A549 (cell line): Measurements from ENCODE around the gene HERC4. TPM values are rescaled to one million over a fixed set of nuclear protein-coding genes. Genes with fewer than 3 reads are reported as not detected.

Experiments
- ATAC-seq, 2 experiments: fragments of 200-7000 bp in 1 of 2; fragments of >200 bp in 1 of 2; cut with Nextera tagmentation in 1 of 2; cut with Tn5 transposase in 1 of 2; 3 replicates each; pipeline versions ENCODE4 v1.8.0 to v1.9.1; 2018 to 2020; ENCODE audit warnings: mild to moderate bottlenecking in 1 of 2, moderate library complexity in 1 of 2
- CTCF ChIA-PET: fragments of 300-600 bp; sonication (Branson Sonifier 250); formaldehyde crosslinking; extraction: SDS; loops from one replicate; lab custom pipeline; 2021; ENCODE audit warnings: antibody characterized with exemption, inconsistent platforms; lab: Yijun Ruan, JAX
- POLR2A ChIA-PET: fragments of 350-600 bp; formaldehyde crosslinking; extraction: SDS; loops from one replicate; lab custom pipeline; 2021; ENCODE audit warnings: antibody characterized with exemption, inconsistent platforms; lab: Yijun Ruan, JAX
- DNase-seq, 2 experiments: peaks; one replicate each; pipeline versions ENCODE4 v3.0.0 to v3.0.0-alpha.2; 2011 to 2016; ENCODE audit warnings: low read depth in 1 of 2, low spot score in 1 of 2
- FAIRE-seq: peaks from 2 replicates; lab custom pipeline; 2011; peaks lifted over from hg19 to GRCh38; lab: Jason Lieb, UNC
- H3K27ac ChIP-seq, 2 experiments: fragments of >200 bp; sonication (Bioruptor Twin); formaldehyde crosslinking; 3 replicates each; pipeline ENCODE4 v1.5.1; 2016 to 2017
- H3K4me1 ChIP-seq: fragments of >200 bp; sonication (Bioruptor Twin); formaldehyde crosslinking; 3 replicates; pipeline ENCODE4 v1.6.1; 2016
- H3K4me2 ChIP-seq: fragments of >200 bp; sonication (Bioruptor Twin); formaldehyde crosslinking; 3 replicates; pipeline ENCODE4 v1.6.1; 2016
- H3K4me3 ChIP-seq: fragments of >200 bp; sonication (Bioruptor Twin); formaldehyde crosslinking; 3 replicates; pipeline ENCODE4 v1.5.1; 2016
- H3K9me3 ChIP-seq: fragments of >200 bp; sonication (Bioruptor Twin); formaldehyde crosslinking; 3 replicates; pipeline ENCODE4 v1.6.1; 2016
- BHLHE40 ChIP-seq: IDR thresholded peaks from 2 replicates; pipeline ENCODE4 v1.6.1; 2012; ENCODE audit warnings: low read depth, low read length, inconsistent platforms
- CBX2 ChIP-seq: fragments of 200-600 bp; sonication (generic); IDR thresholded peaks from 2 replicates; pipeline ENCODE4 v1.6.1; 2016; ENCODE audit warnings: low read depth, mild to moderate bottlenecking, borderline replicate concordance
- CEBPB ChIP-seq, 2 experiments: fragments of >200 bp in 1 of 2; sonication (Bioruptor Twin) in 1 of 2; formaldehyde crosslinking in 1 of 2; IDR thresholded peaks; 2 replicates each; pipeline ENCODE4 v1.6.1; 2012 to 2016
- EHF ChIP-seq: fragments of 250-450 bp; sonication (Bioruptor Pico); IDR thresholded peaks from 2 replicates; pipeline ENCODE4 v1.5.0; 2020; ENCODE audit warnings: mild to moderate bottlenecking
- FOXS1 ChIP-seq: fragments of 250-450 bp; sonication (Bioruptor Pico); IDR thresholded peaks from 2 replicates; pipeline ENCODE4 v1.5.0; 2020; ENCODE audit warnings: mild to moderate bottlenecking, moderate library complexity
- GATA3 ChIP-seq: IDR thresholded peaks from 2 replicates; pipeline ENCODE4 v1.6.1; 2012; ENCODE audit warnings: borderline replicate concordance
- HDAC2 ChIP-seq: fragments of 200-600 bp; sonication (generic); IDR thresholded peaks from 2 replicates; pipeline ENCODE4 v1.6.1; 2016
- HEYL ChIP-seq: fragments of 250-450 bp; sonication (Bioruptor Pico); IDR thresholded peaks from 2 replicates; pipeline ENCODE4 v1.8.0; 2021; ENCODE audit warnings: mild to moderate bottlenecking, moderate library complexity
- HOXA7 ChIP-seq: fragments of 250-450 bp; sonication (Bioruptor Pico); IDR thresholded peaks from 2 replicates; pipeline ENCODE4 v1.5.0; 2020; ENCODE audit warnings: mild to moderate bottlenecking, moderate library complexity
- HOXB13 ChIP-seq: fragments of 250-450 bp; sonication (Bioruptor Pico); IDR thresholded peaks from 2 replicates; pipeline ENCODE4 v1.5.0; 2020; ENCODE audit warnings: low read depth, mild to moderate bottlenecking, moderate library complexity
- JUN ChIP-seq, 2 experiments: fragments of >200 bp; sonication (Bioruptor Twin); formaldehyde crosslinking; IDR thresholded peaks; 2 replicates in 1 of 2; 3 replicates in 1 of 2; pipeline ENCODE4 v1.6.1; 2016 to 2017
- KDM5A ChIP-seq: fragments of 200-600 bp; sonication (generic); IDR thresholded peaks from 2 replicates; pipeline ENCODE4 v1.6.1; 2016; ENCODE audit warnings: antibody characterized with exemption, mild to moderate bottlenecking
- MAZ ChIP-seq: fragments of 150-350 bp; IDR thresholded peaks from 2 replicates; pipeline ENCODE4 v1.6.1; 2014; ENCODE audit warnings: antibody characterized with exemption, low read depth, low read length, borderline replicate concordance
- MYC ChIP-seq: IDR thresholded peaks from 2 replicates; pipeline ENCODE4 v1.6.1; 2012; ENCODE audit warnings: mild to moderate bottlenecking, inconsistent platforms, low read length, improper control_type of control experiment, borderline replicate concordance
- NFE2L2 ChIP-seq: fragments of 150-350 bp; conservative IDR thresholded peaks from 2 replicates; pipeline ENCODE4 v1.6.1; 2014; ENCODE audit warnings: low read length
- NPAS2 ChIP-seq: fragments of 250-450 bp; sonication (Bioruptor Pico); IDR thresholded peaks from 2 replicates; pipeline ENCODE4 v1.8.0; 2022; ENCODE audit warnings: mild to moderate bottlenecking, moderate library complexity, borderline replicate concordance
- RAD21 ChIP-seq, 2 experiments: fragments of >200 bp in 1 of 2; sonication (Bioruptor Twin) in 1 of 2; formaldehyde crosslinking in 1 of 2; IDR thresholded peaks in 1 of 2; conservative IDR thresholded peaks in 1 of 2; 2 replicates in 1 of 2; 3 replicates in 1 of 2; pipeline ENCODE4 v1.6.1; 2012 to 2018; ENCODE audit warnings: inconsistent platforms in 1 of 2
- RARB ChIP-seq: fragments of 250-450 bp; sonication (Bioruptor Pico); IDR thresholded peaks from 2 replicates; pipeline ENCODE4 v1.8.0; 2021; ENCODE audit warnings: mild to moderate bottlenecking, moderate library complexity
- RNF2 ChIP-seq: fragments of 200-600 bp; sonication (generic); IDR thresholded peaks from 2 replicates; pipeline ENCODE4 v1.6.1; 2016; ENCODE audit warnings: low read depth, mild to moderate bottlenecking, antibody characterized with exemption, moderate library complexity, borderline replicate concordance
- SREBF2 ChIP-seq: fragments of 450-650 bp; IDR thresholded peaks from 2 replicates; pipeline ENCODE4 v1.6.1; 2014; ENCODE audit warnings: mild to moderate bottlenecking, moderate library complexity
- TFCP2L1 ChIP-seq: fragments of 250-450 bp; sonication (Bioruptor Pico); IDR thresholded peaks from 2 replicates; pipeline ENCODE4 v1.5.0; 2021; ENCODE audit warnings: mild to moderate bottlenecking
- TP53 ChIP-seq: fragments of 250-450 bp; sonication (Bioruptor Pico); IDR thresholded peaks from 2 replicates; pipeline ENCODE4 v1.5.0; 2021; ENCODE audit warnings: mild to moderate bottlenecking, moderate library complexity
- ZC3H11A ChIP-seq: fragments of 450-650 bp; IDR thresholded peaks from 2 replicates; pipeline ENCODE4 v1.6.1; 2014; ENCODE audit warnings: antibody characterized with exemption, mild to moderate bottlenecking
- ZFP36 ChIP-seq: fragments of 450-650 bp; IDR thresholded peaks from 2 replicates; pipeline ENCODE4 v1.6.1; 2014; ENCODE audit warnings: borderline replicate concordance; ENCODE audit not compliant: partially characterized antibody
- ZNF302 ChIP-seq: fragments of 250-450 bp; sonication (Bioruptor Pico); IDR thresholded peaks from 2 replicates; pipeline ENCODE4 v1.9.0; 2021; ENCODE audit warnings: inconsistent platforms, mild to moderate bottlenecking, moderate library complexity
- ZSCAN20 ChIP-seq: fragments of 250-450 bp; sonication (Bioruptor Pico); IDR thresholded peaks from 2 replicates; pipeline ENCODE4 v1.8.0; 2022; ENCODE audit warnings: mild to moderate bottlenecking, moderate library complexity
- WGBS: methylation state at CpG from one replicate; pipeline ENCODE4 v1.1.6; 2017; ENCODE audit errors: missing lambda C conversion rate; 5-methylcytosine and 5-hydroxymethylcytosine counted together
- polyA plus RNA-seq, 4 experiments: library from polyadenylated mRNA; depleted of rRNA in 3 of 4; stranded (reverse); fragments of >200 nt; fragmentation: RNase III in 1 of 4; extraction: RNeasy Plus Mini Kit Qiagen cat#74134 plus additional on column Dnase treatment in 1 of 4; gene quantifications; 2 replicates in 3 of 4; 3 replicates in 1 of 4; pipeline ENCODE4 v1.2.3, GENCODE V29; 2011 to 2017
- TF ChIP-seq, protein P1 (sequence below): IDR thresholded peaks from 2 replicates; pipeline ENCODE4 v1.6.1; 2012
- TF ChIP-seq, protein P2 (sequence below): fragments of 250-450 bp; sonication (Bioruptor Pico); IDR thresholded peaks from 2 replicates; pipeline ENCODE4 v1.5.0; 2021; ENCODE audit warnings: mild to moderate bottlenecking, moderate library complexity, borderline replicate concordance
- TF ChIP-seq, protein P3 (sequence below): fragments of 250-450 bp; sonication (Bioruptor Pico); IDR thresholded peaks from 2 replicates; pipeline ENCODE4 v1.5.0; 2020; ENCODE audit warnings: low read depth, mild to moderate bottlenecking, moderate library complexity
- TF ChIP-seq, protein P4 (sequence below): fragments of 200-600 bp; sonication (generic); IDR thresholded peaks from 2 replicates; pipeline ENCODE4 v1.6.1; 2016; ENCODE audit warnings: antibody characterized with exemption, mild to moderate bottlenecking, moderate library complexity

Gene HERC4
- polyA plus RNA-seq, 2 of the 4 experiments (the other 2 are of a cell fraction) = 43.2 to 51.3 TPM

DNA sequence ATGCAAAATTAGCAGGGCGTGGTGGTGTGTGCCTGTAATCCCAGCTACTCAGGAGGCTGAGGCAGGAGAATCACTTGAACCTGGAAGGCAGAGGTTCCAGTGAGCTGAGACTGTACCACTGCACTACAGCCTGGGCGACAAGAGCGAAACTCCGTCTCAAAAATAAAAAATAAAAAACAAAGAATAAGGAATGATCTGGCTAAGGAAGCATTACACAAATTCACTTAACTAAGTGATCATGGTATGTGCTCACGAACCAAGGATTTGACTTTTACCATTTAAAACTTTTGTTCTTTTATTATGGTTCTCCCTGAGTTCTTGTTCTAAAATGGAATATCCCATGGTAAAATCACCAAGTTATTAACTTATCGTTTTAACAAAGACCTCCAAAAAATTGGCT lies 119.5 kb downstream of the HERC4 start:
- TF ChIP-seq RAD21 (conservative IDR thresholded peaks at IDR 0.05 in 1 of 2, IDR thresholded peaks at IDR 0.05 in 1 of 2) = no peak
- TF ChIP-seq RNF2 = no peak
- no peak for TF ChIP-seq NPAS2 (CRISPR knock-in tag)
- TF ChIP-seq ZC3H11A = no peak
- no peak for TF ChIP-seq ZNF302 (CRISPR knock-in tag)
- no peak for TF ChIP-seq SREBF2
- TF ChIP-seq HDAC2 = no peak
- no peak for TF ChIP-seq EHF (CRISPR knock-in tag)
- no peak for TF ChIP-seq KDM5A
- TF ChIP-seq MYC = no peak
- TF ChIP-seq CEBPB (IDR thresholded peaks at IDR 0.05) = no peak
- TF ChIP-seq ZFP36 = no peak
- no peak for TF ChIP-seq CBX2
- no peak for TF ChIP-seq RARB
- TF ChIP-seq, protein P1, sequence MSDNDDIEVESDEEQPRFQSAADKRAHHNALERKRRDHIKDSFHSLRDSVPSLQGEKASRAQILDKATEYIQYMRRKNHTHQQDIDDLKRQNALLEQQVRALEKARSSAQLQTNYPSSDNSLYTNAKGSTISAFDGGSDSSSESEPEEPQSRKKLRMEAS = no peak
- TF ChIP-seq, protein P2, sequence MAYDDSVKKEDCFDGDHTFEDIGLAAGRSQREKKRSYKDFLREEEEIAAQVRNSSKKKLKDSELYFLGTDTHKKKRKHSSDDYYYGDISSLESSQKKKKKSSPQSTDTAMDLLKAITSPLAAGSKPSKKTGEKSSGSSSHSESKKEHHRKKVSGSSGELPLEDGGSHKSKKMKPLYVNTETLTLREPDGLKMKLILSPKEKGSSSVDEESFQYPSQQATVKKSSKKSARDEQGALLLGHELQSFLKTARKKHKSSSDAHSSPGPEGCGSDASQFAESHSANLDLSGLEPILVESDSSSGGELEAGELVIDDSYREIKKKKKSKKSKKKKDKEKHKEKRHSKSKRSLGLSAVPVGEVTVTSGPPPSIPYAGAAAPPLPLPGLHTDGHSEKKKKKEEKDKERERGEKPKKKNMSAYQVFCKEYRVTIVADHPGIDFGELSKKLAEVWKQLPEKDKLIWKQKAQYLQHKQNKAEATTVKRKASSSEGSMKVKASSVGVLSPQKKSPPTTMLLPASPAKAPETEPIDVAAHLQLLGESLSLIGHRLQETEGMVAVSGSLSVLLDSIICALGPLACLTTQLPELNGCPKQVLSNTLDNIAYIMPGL (CRISPR knock-in tag) = no peak
- TF ChIP-seq, all 56 proteins: peak for 0
- Histone ChIP-seq H3K27ac (no peak overlapping the region), H3K4me3 (no peak overlapping the region), H3K4me2 (no peak overlapping the region), H3K4me1 (no peaks in the 10 kb centered on the region; the same call in 2 of the 3 replicates), H3K9me3 (no peaks in the 10 kb centered on the region)
- ATAC-seq (no peak), FAIRE-seq (no peak), DNase-seq (no peak)
- ChIA-PET POLR2A (no interaction called here), CTCF (interaction anchor here (0.6 kb wide), 1 partner anchor 100 kb away, joined by 3 read pairs; no protein-coding TSS in a partner anchor)
- 85% methylated on average over 6 of the region's 6 CpGs for WGBS

DNA sequence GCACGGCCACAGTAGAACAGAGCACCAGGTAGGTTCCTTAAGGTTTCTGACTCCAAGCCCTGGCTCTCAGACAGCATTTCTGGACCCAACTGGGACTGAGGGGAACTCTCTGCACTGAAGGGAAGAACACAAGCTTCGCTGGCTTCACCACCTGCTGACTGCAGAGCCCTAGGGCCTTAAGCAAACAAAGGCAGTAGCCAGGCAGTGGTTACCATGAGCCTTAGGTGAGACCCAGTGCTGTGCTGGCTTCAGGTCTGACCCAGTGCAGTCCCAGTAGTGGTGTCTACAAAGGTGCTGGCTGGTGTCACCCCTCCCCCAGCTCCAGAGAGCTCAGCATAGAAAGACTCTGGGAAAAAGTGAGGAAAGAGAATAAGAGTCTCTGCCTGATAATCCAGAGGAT lies 131.2 kb downstream of the HERC4 start:
- POLR2A ChIA-PET = no interaction called here
- FAIRE-seq = no peak
- H3K4me3 ChIP-seq = no peak overlapping the region
- TF ChIP-seq NPAS2 (CRISPR knock-in tag) = no peak
- TF ChIP-seq, protein P3, sequence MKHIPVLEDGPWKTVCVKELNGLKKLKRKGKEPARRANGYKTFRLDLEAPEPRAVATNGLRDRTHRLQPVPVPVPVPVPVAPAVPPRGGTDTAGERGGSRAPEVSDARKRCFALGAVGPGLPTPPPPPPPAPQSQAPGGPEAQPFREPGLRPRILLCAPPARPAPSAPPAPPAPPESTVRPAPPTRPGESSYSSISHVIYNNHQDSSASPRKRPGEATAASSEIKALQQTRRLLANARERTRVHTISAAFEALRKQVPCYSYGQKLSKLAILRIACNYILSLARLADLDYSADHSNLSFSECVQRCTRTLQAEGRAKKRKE (CRISPR knock-in tag) = no peak
- no peak for TF ChIP-seq RARB
- TF ChIP-seq RNF2 = no peak
- no peak for TF ChIP-seq NFE2L2
- TF ChIP-seq, all 56 proteins: peak for 0
- 94% methylated on average over 1 of the region's 2 CpGs for whole genome bisulfite sequencing
- H3K4me1 ChIP-seq = no peaks in the 10 kb centered on the region
- no peak overlapping the region for H3K4me2 ChIP-seq
- CTCF ChIA-PET = interaction anchor here (0.6 kb wide), 1 partner anchor 125 kb away, joined by 3 read pairs; no protein-coding TSS in a partner anchor
- ATAC-seq (no peak), DNase-seq (no peak)
- H3K27ac ChIP-seq = no peak overlapping the region
- H3K9me3 ChIP-seq = no peaks in the 10 kb centered on the region; the same call in 2 of the 3 replicates

DNA sequence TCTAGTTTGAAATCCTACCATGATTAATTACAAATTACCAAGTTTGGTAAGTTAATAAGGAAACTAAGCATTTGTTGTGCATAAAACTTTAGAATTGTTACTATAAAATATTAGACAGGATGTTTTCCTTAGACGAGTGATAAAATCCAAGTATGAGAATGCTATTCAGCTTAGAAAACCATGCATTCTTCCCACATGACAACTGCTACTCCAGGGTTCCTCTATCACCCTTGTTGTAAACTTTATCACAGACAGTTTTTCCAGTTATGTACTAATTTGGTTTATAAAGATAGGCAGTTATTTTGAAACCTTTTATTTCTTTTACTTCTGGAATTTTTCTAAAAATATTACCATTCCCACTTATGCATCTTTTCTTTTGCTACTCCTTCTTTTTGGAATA lies 138.7 kb downstream of the HERC4 start:
- H3K4me1 ChIP-seq = no peaks in the 10 kb centered on the region
- DNase-seq (no peak), ATAC-seq (no peak), FAIRE-seq (no peak)
- no peak overlapping the region for H3K27ac ChIP-seq
- H3K4me3 ChIP-seq = no peak overlapping the region
- no peak overlapping the region for H3K4me2 ChIP-seq
- 88% methylated on average over 1 of the region's 1 CpG for WGBS
- ChIA-PET POLR2A (no interaction called here), CTCF (no interaction called here)
- H3K9me3 ChIP-seq = no peaks in the 10 kb centered on the region
- TF ChIP-seq BHLHE40 = no peak
- no peak for TF ChIP-seq HOXA7 (CRISPR knock-in tag)
- no peak for TF ChIP-seq MAZ
- TF ChIP-seq HDAC2 = no peak
- no peak for TF ChIP-seq CEBPB (IDR thresholded peaks at IDR 0.05)
- no peak for TF ChIP-seq ZSCAN20 (CRISPR knock-in tag)
- no peak for TF ChIP-seq GATA3
- no peak for TF ChIP-seq FOXS1 (CRISPR knock-in tag)
- TF ChIP-seq ZNF302 (CRISPR knock-in tag) = no peak
- no peak for TF ChIP-seq TP53 (CRISPR knock-in tag)
- no peak for TF ChIP-seq HEYL (CRISPR knock-in tag)
- TF ChIP-seq TFCP2L1 (CRISPR knock-in tag) = no peak
- no peak for TF ChIP-seq HOXB13 (CRISPR knock-in tag)
- TF ChIP-seq JUN (IDR thresholded peaks at IDR 0.05) = no peak
- TF ChIP-seq, protein P4, sequence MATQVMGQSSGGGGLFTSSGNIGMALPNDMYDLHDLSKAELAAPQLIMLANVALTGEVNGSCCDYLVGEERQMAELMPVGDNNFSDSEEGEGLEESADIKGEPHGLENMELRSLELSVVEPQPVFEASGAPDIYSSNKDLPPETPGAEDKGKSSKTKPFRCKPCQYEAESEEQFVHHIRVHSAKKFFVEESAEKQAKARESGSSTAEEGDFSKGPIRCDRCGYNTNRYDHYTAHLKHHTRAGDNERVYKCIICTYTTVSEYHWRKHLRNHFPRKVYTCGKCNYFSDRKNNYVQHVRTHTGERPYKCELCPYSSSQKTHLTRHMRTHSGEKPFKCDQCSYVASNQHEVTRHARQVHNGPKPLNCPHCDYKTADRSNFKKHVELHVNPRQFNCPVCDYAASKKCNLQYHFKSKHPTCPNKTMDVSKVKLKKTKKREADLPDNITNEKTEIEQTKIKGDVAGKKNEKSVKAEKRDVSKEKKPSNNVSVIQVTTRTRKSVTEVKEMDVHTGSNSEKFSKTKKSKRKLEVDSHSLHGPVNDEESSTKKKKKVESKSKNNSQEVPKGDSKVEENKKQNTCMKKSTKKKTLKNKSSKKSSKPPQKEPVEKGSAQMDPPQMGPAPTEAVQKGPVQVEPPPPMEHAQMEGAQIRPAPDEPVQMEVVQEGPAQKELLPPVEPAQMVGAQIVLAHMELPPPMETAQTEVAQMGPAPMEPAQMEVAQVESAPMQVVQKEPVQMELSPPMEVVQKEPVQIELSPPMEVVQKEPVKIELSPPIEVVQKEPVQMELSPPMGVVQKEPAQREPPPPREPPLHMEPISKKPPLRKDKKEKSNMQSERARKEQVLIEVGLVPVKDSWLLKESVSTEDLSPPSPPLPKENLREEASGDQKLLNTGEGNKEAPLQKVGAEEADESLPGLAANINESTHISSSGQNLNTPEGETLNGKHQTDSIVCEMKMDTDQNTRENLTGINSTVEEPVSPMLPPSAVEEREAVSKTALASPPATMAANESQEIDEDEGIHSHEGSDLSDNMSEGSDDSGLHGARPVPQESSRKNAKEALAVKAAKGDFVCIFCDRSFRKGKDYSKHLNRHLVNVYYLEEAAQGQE = no peak
